Measurements from ENCODE around the gene PROB1. TPM values are rescaled to one million over a fixed set of nuclear protein-coding genes. Genes with fewer than 3 reads are reported as not detected.
"Not testable (repeated sequence)": the region's sequence is repeated elsewhere in the genome, so short reads cannot be mapped to it uniquely, and the experiment has no call there.

PROB1 gene
- total RNA-seq, 1 donor from 2014 or later = 3.6 TPM

DNA sequence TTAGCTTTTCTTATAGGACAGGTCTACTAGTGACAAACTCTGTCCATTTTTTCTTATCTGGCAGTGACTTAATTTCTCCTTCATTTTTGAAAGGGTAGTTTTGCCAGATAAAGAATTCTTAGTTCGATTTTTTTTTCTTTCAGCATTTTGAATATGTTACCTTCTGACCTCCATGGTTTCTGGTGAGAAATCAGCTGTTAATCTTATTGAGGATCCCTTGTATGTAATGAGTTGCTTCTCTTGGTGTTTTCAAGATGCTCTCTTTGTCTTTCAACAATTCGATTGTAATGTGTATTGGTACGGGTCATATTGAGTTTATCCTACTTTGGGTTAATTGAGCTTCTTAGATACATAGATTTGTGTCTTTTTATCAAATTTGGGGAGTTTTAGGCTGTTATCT, 40.7 kb downstream of the PROB1 start:
- H3K4me3 ChIP-seq (ENCODE audit: low read depth, low read length) = no peak overlapping the region
- no peaks in the 10 kb centered on the region for H3K36me3 ChIP-seq (ENCODE audit: control insufficient read depth, insufficient read depth, low read length)
- TF ChIP-seq, protein P1, sequence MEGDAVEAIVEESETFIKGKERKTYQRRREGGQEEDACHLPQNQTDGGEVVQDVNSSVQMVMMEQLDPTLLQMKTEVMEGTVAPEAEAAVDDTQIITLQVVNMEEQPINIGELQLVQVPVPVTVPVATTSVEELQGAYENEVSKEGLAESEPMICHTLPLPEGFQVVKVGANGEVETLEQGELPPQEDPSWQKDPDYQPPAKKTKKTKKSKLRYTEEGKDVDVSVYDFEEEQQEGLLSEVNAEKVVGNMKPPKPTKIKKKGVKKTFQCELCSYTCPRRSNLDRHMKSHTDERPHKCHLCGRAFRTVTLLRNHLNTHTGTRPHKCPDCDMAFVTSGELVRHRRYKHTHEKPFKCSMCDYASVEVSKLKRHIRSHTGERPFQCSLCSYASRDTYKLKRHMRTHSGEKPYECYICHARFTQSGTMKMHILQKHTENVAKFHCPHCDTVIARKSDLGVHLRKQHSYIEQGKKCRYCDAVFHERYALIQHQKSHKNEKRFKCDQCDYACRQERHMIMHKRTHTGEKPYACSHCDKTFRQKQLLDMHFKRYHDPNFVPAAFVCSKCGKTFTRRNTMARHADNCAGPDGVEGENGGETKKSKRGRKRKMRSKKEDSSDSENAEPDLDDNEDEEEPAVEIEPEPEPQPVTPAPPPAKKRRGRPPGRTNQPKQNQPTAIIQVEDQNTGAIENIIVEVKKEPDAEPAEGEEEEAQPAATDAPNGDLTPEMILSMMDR (IDR thresholded peaks at IDR 0.05; ENCODE audit: insufficient read depth, low read length, poor library complexity, severe bottlenecking) = no peak
- no peaks in the 10 kb centered on the region for H3K27me3 ChIP-seq (ENCODE audit: control insufficient read depth, insufficient read depth, low read length)
- no peak for DNase-seq (ENCODE audit: low read depth)

DNA sequence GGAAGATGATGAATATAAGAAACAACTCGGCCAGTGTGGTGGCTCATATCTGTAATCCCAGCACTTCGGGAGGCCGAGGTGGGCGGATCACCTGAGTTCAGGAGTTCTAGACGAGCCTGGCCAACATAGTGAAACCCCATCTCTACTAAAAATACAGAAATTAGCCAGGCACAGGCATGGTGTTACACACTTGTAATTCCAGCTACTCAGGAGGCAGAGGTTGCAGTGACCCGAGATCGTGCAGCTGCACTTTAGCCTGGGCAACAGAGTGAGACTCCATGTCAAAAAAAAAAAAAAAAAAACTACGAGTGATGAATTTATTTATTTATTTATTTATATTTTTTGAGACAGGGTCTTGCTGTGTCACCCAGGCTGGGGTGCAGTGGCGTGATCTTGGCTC, 47.0 kb downstream of the PROB1 start:
- not testable (repeated sequence) for DNase-seq (ENCODE audit: low read depth); H3K36me3 ChIP-seq (ENCODE audit: control insufficient read depth, insufficient read depth, low read length); H3K27me3 ChIP-seq (ENCODE audit: control insufficient read depth, insufficient read depth, low read length); H3K4me3 ChIP-seq (ENCODE audit: low read depth, low read length)

DNA sequence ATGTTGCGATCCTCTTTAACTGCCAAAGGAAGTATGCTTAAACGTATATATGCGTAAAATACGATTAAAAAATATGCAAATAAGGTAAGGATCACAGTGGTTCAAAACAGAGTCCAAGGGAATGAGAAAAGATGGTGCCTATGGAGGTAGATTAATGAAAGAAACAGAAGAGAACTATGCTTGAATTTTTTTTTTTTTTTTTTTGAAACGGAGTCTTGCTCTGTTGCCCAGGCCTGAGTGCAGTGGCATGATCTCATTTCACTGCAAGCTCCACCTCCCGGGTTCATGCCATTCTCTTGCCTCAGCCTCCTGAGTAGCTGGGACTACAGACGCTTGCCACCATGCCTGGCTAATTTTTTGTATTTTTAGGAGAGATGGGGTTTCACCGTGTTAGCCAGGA, 49.5 kb downstream of the PROB1 start:
- not testable (repeated sequence) for DNase-seq (ENCODE audit: low read depth); H3K27me3 ChIP-seq (ENCODE audit: control insufficient read depth, insufficient read depth, low read length); H3K4me3 ChIP-seq (ENCODE audit: low read depth, low read length); H3K36me3 ChIP-seq (ENCODE audit: control insufficient read depth, insufficient read depth, low read length)

DNA sequence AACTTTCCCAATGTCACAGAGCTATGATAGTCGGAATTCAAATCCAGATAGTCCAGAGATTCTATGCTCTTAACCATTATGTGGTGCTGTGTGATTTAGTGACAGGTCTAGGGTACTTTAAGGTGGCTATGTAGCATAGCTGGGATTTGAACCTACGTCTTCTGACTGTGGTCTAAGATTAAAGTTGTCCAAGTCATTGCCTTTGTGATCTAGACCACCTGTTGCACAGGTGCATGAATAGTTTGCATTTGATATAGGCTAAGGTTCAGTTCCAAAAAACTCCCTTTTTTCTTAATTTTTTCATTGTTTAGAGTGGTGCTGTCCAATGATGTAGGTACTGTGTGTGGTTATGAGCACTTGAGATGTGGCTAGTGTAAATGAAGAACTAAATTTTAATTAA, 50.7 kb downstream of the PROB1 start:
- no peak for DNase-seq (ENCODE audit: low read depth)
- TF ChIP-seq, protein P1 (IDR thresholded peaks at IDR 0.05; ENCODE audit: insufficient read depth, low read length, poor library complexity, severe bottlenecking) = no peak
- Histone ChIP-seq H3K36me3 (ENCODE audit: control insufficient read depth, insufficient read depth, low read length) (no peaks in the 10 kb centered on the region), H3K4me3 (ENCODE audit: low read depth, low read length) (no peak overlapping the region), H3K27me3 (ENCODE audit: control insufficient read depth, insufficient read depth, low read length) (no peaks in the 10 kb centered on the region)

DNA sequence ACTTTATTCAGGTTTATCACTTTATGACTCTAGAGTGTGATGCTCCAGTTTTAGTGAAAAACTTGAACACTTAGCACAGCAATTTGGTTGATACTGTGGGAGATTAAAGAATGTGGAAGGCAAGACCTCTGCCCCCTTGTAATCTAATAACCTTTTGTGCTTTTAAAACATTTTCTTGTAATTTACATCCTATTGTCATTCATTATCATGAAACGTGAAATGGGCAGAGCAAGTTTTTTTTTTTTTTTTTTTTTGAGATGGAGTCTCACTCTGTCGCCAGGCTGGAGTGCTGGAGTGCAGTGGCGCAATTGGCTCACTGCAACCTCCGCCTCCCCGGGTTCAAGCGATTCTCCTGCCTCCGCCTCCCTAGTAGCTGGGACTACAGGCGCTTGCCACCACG, 51.4 kb downstream of the PROB1 start:
- H3K27me3 ChIP-seq (ENCODE audit: control insufficient read depth, insufficient read depth, low read length) = no peaks in the 10 kb centered on the region
- H3K4me3 ChIP-seq (ENCODE audit: low read depth, low read length) = no peak overlapping the region
- H3K36me3 ChIP-seq (ENCODE audit: control insufficient read depth, insufficient read depth, low read length) = no peaks in the 10 kb centered on the region
- DNase-seq (ENCODE audit: low read depth) = no peak
- TF ChIP-seq, protein P1 (IDR thresholded peaks at IDR 0.05; ENCODE audit: insufficient read depth, low read length, poor library complexity, severe bottlenecking) = no peak

DNA sequence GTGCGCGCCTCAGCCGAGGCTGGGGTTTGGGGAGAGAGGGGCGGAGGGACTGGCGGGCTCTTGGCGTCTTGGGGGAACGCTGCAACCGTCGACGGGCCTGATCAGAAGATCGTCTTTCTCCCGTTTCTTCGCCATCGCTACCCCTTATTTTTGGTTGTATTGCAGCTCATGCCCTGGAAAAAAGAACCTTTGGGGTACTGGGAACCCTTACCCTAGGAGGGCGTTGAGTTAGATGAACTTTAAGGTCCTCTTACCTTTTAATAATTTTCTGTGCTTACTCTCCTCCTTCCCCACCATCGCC, 52.5 kb downstream of the PROB1 start:
- DNase-seq (ENCODE audit: low read depth) = no peak
- H3K27me3 ChIP-seq (ENCODE audit: control insufficient read depth, insufficient read depth, low read length) = no peaks in the 10 kb centered on the region
- TF ChIP-seq, protein P1 (IDR thresholded peaks at IDR 0.05; ENCODE audit: insufficient read depth, low read length, poor library complexity, severe bottlenecking) = no peak
- H3K36me3 ChIP-seq (ENCODE audit: control insufficient read depth, insufficient read depth, low read length) = no peaks in the 10 kb centered on the region
- H3K4me3 ChIP-seq (ENCODE audit: low read depth, low read length) = peak overlapping the region; percentile 85

DNA sequence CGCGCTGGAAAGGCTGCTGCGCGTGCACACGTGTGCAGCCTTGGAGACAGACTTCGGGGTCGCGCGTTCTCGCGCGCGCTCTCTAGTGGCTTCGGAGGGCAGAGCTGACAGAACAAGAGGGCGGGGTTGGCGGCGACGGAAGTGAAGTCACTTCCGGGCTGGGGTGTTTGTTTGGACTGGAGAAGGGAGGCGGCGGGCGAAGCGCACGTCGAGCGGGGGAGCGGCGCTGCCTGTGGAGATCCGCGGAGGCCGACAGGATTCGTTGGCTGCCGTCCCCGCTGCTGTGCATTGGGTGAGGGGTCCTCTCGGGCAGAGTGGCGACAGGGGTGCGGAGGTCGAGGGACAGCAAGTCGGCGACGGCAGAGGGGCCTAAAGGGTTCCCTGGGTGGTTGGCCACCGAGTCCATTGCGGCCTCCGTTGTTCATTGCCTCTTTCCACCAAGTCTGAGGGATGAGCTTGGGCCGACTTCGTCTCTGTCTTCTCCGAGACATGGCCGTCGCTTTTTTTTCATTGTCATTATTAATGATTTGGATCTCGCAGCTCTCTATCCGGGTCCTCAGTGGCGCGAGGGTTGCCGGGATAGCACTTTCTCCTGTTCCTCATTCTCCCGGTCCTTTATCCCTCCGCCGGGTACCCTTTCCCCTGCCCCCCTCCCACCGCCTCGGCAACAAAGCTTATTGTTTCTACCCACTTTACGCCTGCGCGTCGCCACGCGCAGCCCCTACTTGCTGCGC, 53.0 kb downstream of the PROB1 start, which contains the start of gene PAIP2:
Gene PAIP2, plus strand, starts transcription at position 166 of the 734 bp plus-strand sequence. CDS start 21,931 bp downstream, outside the sequence.
- Histone ChIP-seq H3K27me3 (ENCODE audit: control insufficient read depth, insufficient read depth, low read length) (no peaks in the 10 kb centered on the region), H3K36me3 (ENCODE audit: control insufficient read depth, insufficient read depth, low read length) (no peaks in the 10 kb centered on the region), H3K4me3 (ENCODE audit: low read depth, low read length) (peak within 1 kb of the TSS; percentile 85)
- peak; percentile 88 for DNase-seq (ENCODE audit: low read depth)
- TF ChIP-seq, protein P1 (IDR thresholded peaks at IDR 0.05; ENCODE audit: insufficient read depth, low read length, poor library complexity, severe bottlenecking) = peak; percentile 79

Data from kidney epithelial cell (primary cell).